HepG2 (cell line): Measurements from ENCODE around the gene PELI3. TPM values are rescaled to one million over a fixed set of nuclear protein-coding genes. Genes with fewer than 3 reads are reported as not detected.
A peak's percentile ranks its signal among the peaks of the same experiment; 100 is the strongest.

ENCODE experiments used
- ATF7 ChIP-seq, 2 experiments: fragments of 450-650 bp in 1 of 2; sonication (generic) in 1 of 2; formaldehyde crosslinking in 1 of 2; IDR thresholded peaks; 2 replicates each; pipeline versions ENCODE4 v1.4.0 to v1.6.1; 2016 to 2020; ENCODE audit warnings: antibody characterized with exemption in 1 of 2, mild to moderate bottlenecking in 1 of 2, missing genetic modification reagents in 1 of 2
- BORCS8-MEF2B ChIP-seq: sonication (generic); formaldehyde crosslinking; IDR thresholded peaks from 2 replicates; pipeline ENCODE4 v1.8.0; 2022; ENCODE audit warnings: mild to moderate bottlenecking, missing genetic modification reagents
- CREB1 ChIP-seq, 2 experiments: fragments of 450-650 bp in 1 of 2; IDR thresholded peaks; 2 replicates each; pipeline ENCODE4 v1.6.1; 2016 to 2017; ENCODE audit warnings: control low read depth in 1 of 2, mild to moderate bottlenecking in 1 of 2, missing compliant biosample characterization in 1 of 2, missing genetic modification characterization in 1 of 2
- FUBP1 ChIP-seq: sonication (generic); formaldehyde crosslinking; IDR thresholded peaks from 2 replicates; pipeline ENCODE4 v1.5.1; 2020; ENCODE audit warnings: missing genetic modification reagents, mild to moderate bottlenecking, borderline replicate concordance
- GTF2F1 ChIP-seq: fragments of 150-350 bp; IDR thresholded peaks from 2 replicates; pipeline ENCODE4 v1.6.1; 2014; ENCODE audit warnings: low read length
- HNF4A ChIP-seq: sonication (generic); formaldehyde crosslinking; IDR thresholded peaks from 2 replicates; pipeline ENCODE4 v1.4.0; 2020; ENCODE audit warnings: missing genetic modification reagents
- IRF2 ChIP-seq: IDR thresholded peaks from 2 replicates; pipeline ENCODE4 v1.6.1; 2018; ENCODE audit warnings: missing genetic modification reagents, missing compliant biosample characterization
- KAT7 ChIP-seq: IDR thresholded peaks from 2 replicates; pipeline ENCODE4 v1.6.1; 2018; ENCODE audit warnings: borderline replicate concordance, missing compliant biosample characterization
- NFYB ChIP-seq: sonication (generic); formaldehyde crosslinking; IDR thresholded peaks from 2 replicates; pipeline ENCODE4 v1.4.0; 2020; ENCODE audit warnings: missing genetic modification reagents
- SP2 ChIP-seq: sonication (generic); formaldehyde crosslinking; IDR thresholded peaks from 2 replicates; pipeline ENCODE4 v1.5.1; 2020; ENCODE audit warnings: mild to moderate bottlenecking, missing genetic modification reagents
- TIGD3 ChIP-seq: sonication (generic); formaldehyde crosslinking; IDR thresholded peaks from 2 replicates; pipeline ENCODE4 v1.5.1; 2020; ENCODE audit warnings: mild to moderate bottlenecking, missing genetic modification reagents, borderline replicate concordance
- TRIM24 ChIP-seq: sonication (generic); formaldehyde crosslinking; IDR thresholded peaks from 2 replicates; pipeline ENCODE4 v1.8.0; 2022; ENCODE audit warnings: mild to moderate bottlenecking, missing genetic modification reagents
- ZNF354B ChIP-seq: sonication (generic); formaldehyde crosslinking; IDR thresholded peaks from 2 replicates; pipeline ENCODE4 v1.8.0; 2022; ENCODE audit warnings: mild to moderate bottlenecking, missing genetic modification reagents
- ZNF484 ChIP-seq: sonication (generic); formaldehyde crosslinking; IDR thresholded peaks from 2 replicates; pipeline ENCODE4 v1.5.1; 2020; ENCODE audit warnings: mild to moderate bottlenecking, low read depth, missing genetic modification reagents, borderline replicate concordance
- ZNF687 ChIP-seq: sonication (generic); formaldehyde crosslinking; IDR thresholded peaks from 2 replicates; pipeline ENCODE4 v1.5.1; 2020; ENCODE audit warnings: mild to moderate bottlenecking, missing genetic modification reagents, moderate library complexity
- polyA plus RNA-seq, 8 experiments: library from polyadenylated mRNA; depleted of rRNA in 3 of 8; stranded (reverse) in 7 of 8; unstranded in 1 of 8; fragments of >200 nt; fragmentation: Illumina TruSeq in 4 of 8; extraction: Trizol in 4 of 8; gene quantifications; 2 replicates each; pipeline versions ENCODE4 v1.2.1 to v1.2.3, GENCODE V29; 2011 to 2016; ENCODE audit warnings: low read depth in 4 of 8, missing spikeins in 1 of 8, mixed read lengths in 1 of 8; ENCODE audit not compliant: insufficient read depth in 1 of 8
- total RNA-seq, 5 experiments: library from RNA; depleted of rRNA; stranded (reverse); fragments of >200 nt; fragmentation: Illumina TruSeq; extraction: Trizol; gene quantifications; 2 replicates each; pipeline ENCODE4 v1.2.3, GENCODE V29; 2016; ENCODE audit warnings: low read depth in 1 of 5
- TF ChIP-seq, protein P1 (sequence below): sonication (generic); formaldehyde crosslinking; IDR thresholded peaks from 2 replicates; pipeline ENCODE4 v1.4.0; 2020; ENCODE audit warnings: mild to moderate bottlenecking, missing genetic modification reagents

PELI3 gene
- total and polyA plus RNA-seq, 2 of the 13 experiments (the other 11 are each of a cell fraction or from before 2014, with no cell fraction given) = 2.0 to 4.0 TPM

- TF ChIP-seq ZNF687 (CRISPR knock-in tag) (peak; percentile 99), ZNF484 (CRISPR knock-in tag) (peak; percentile 100), HNF4A (peak; percentile 87), ZNF354B (CRISPR knock-in tag) (peak; percentile 100), SP2 (CRISPR knock-in tag) (peak; percentile 90), NFYB (CRISPR knock-in tag) (peak; percentile 91), BORCS8-MEF2B (CRISPR knock-in tag) (peak; percentile 100), GTF2F1 (no peak), FUBP1 (peak; percentile 100), IRF2 (CRISPR knock-in tag) (peak; percentile 100), TRIM24 (CRISPR knock-in tag) (peak; percentile 92), TIGD3 (peak; percentile 100), ATF7 (IDR thresholded peaks at IDR 0.05) (no peak), ATF7 (CRISPR knock-in tag; IDR thresholded peaks at IDR 0.05) (peak; percentile 100), KAT7 (peak; percentile 100), CREB1 (IDR thresholded peaks at IDR 0.05) (no peak), CREB1 (CRISPR knock-in tag; IDR thresholded peaks at IDR 0.05) (peak; percentile 83)
- TF ChIP-seq, protein P1, sequence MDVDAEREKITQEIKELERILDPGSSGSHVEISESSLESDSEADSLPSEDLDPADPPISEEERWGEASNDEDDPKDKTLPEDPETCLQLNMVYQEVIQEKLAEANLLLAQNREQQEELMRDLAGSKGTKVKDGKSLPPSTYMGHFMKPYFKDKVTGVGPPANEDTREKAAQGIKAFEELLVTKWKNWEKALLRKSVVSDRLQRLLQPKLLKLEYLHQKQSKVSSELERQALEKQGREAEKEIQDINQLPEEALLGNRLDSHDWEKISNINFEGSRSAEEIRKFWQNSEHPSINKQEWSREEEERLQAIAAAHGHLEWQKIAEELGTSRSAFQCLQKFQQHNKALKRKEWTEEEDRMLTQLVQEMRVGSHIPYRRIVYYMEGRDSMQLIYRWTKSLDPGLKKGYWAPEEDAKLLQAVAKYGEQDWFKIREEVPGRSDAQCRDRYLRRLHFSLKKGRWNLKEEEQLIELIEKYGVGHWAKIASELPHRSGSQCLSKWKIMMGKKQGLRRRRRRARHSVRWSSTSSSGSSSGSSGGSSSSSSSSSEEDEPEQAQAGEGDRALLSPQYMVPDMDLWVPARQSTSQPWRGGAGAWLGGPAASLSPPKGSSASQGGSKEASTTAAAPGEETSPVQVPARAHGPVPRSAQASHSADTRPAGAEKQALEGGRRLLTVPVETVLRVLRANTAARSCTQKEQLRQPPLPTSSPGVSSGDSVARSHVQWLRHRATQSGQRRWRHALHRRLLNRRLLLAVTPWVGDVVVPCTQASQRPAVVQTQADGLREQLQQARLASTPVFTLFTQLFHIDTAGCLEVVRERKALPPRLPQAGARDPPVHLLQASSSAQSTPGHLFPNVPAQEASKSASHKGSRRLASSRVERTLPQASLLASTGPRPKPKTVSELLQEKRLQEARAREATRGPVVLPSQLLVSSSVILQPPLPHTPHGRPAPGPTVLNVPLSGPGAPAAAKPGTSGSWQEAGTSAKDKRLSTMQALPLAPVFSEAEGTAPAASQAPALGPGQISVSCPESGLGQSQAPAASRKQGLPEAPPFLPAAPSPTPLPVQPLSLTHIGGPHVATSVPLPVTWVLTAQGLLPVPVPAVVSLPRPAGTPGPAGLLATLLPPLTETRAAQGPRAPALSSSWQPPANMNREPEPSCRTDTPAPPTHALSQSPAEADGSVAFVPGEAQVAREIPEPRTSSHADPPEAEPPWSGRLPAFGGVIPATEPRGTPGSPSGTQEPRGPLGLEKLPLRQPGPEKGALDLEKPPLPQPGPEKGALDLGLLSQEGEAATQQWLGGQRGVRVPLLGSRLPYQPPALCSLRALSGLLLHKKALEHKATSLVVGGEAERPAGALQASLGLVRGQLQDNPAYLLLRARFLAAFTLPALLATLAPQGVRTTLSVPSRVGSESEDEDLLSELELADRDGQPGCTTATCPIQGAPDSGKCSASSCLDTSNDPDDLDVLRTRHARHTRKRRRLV (CRISPR knock-in tag) = peak; percentile 99
These were observed 45.1 kb upstream of the PELI3 start (continued) for GRCh38 chr11:66421492-66422205.
